HG03097 (cell line): Measurements from ENCODE around the gene PCDH9.
A peak's percentile ranks its signal among the peaks of the same experiment; 100 is the strongest.
"Not testable (repeated sequence)": the region's sequence is repeated elsewhere in the genome, so short reads cannot be mapped to it uniquely, and the experiment has no call there.

Experiments
- ATAC-seq: cut with Tn5 transposase; IDR thresholded peaks from one replicate; pipeline ENCODE4 v1.9.1; 2021; ENCODE audit not compliant: unreplicated experiment, low FRiP score

The PCDH9 gene

DNA sequence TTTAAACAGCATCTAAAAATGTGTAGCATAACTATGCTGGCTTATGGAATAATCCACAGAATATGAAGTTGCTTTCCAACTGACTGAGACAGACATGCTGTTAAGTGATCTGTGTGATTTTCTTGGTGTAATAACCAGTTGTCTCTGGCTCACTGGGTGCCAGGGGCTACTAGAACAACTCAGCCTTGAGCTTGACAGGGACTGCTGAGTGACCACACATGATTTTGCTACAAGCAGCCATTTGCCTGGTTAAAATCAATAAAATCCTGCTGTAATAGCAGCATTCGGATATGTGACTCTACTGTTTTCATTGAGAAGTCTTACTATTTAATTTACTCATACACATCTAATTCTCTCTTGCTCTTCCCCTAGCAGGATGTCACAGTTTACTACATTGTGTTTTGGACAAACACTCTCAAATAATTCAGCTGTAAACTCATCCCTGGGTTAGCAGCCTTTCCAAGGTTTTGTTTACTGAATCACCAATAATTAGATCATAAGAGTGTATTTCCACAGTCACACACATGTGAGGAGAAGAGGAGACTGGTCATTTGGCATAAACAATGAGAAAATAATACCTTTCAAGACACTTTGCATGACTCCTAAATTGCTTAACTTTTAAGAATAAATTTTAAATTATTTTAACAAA, 426.2 kb downstream of the PCDH9 start:
- no peak for ATAC-seq

DNA sequence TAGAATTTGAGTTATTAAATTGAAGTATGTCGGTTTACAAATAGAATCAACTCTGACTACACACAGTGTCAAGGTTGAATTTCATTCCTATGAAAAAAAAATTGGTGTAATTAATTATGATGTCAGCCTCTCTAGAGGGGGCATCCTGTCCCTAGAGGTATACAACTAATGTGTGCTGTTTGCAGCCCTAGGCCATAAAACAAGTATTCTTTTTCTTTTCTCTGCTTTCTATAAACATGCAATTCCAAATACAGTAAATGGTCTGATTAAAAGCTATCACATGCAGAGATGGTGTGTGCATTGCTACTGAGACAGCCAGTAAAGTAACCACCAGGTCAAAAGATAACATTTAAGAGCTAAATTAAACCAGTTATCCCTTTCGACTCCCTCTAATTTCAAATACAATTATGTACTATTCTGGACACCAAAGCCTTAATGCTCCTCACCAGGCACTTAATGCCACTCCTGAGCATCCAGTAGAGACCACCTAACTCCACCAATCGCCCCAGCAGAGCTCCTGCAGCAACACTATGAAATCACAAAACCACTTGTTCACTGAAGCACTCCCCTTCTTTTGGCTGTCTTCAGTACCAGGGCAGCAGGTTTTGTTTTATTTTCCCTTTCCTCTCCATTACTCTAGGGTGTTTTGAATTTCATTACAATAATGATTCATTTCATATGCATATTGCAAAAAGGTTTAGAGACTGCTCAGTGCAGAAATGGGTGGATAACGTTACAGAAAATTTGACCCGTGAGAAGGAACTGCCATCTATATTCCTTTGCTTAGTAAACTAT, 426.9 kb downstream of the PCDH9 start:
- ATAC-seq, result no peak

DNA sequence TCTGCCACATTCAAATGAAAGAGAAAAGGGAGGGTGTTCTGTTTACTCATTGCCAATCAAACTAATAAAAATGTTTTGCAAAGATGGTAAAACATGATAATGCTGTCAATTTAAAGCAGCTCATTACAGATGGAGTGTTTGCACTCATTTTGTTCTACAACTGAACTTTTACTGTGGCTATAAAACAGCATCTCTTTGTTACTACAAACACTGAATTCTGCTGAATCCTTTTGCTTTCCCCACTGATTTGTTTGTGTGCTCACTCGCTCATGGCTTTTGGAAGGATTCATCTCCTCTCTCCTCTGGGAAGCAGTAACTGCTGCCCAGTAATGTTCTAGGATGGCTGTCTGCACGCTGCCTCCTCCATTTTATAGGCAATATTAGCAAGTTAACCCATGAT, 434.5 kb downstream of the PCDH9 start:
- no peak for ATAC-seq

DNA sequence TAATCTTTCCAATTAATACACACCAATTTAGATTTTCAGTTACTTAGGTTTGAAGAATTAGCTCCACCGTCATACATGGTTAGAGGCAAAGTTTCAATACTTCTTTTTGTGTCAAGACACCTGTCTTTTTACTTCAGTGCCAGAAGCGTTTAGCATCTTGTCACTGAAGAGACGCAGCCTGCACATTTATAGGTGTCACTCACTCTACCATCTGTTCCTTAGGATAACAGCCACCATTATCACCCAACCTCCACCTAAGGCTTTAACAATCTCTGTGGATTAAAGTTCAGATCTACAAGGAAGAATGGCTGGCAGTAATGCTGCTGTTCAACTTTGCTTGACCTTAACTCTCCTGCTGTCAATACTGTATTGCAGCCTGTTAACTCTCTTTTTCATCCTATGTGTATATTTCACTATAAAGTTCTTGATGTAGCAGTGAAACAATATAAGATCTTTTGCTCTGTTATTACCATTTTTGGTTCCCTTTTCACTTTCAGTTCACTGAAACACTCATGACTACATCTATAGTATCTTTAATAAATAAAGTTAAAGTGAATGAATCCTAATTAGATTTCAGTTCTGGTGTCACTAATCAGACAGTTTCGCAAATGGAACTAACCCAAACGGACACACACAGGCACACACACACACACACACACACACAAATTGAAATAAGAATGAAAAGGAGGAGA, 435.6 kb downstream of the PCDH9 start:
- ATAC-seq, result peak; percentile 59

DNA sequence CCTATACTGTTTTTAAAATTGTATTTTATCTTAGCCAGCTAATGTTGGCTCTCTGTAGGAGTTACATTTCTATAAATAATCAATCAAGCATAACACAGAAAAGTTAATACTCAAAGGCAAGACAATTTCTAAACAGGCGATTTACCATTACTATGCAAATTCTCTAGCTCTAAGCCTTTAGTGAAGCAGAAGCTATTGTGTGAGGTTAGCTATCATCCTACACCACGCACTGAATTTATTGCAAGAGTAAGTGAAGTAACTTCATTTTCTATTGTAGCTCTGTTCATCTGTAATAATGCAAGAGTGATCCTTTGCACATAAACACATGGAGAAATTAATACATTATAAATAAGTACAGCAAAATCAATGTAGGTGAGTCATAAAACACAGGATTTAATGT, 439.3 kb downstream of the PCDH9 start:
- ATAC-seq, result no peak

DNA sequence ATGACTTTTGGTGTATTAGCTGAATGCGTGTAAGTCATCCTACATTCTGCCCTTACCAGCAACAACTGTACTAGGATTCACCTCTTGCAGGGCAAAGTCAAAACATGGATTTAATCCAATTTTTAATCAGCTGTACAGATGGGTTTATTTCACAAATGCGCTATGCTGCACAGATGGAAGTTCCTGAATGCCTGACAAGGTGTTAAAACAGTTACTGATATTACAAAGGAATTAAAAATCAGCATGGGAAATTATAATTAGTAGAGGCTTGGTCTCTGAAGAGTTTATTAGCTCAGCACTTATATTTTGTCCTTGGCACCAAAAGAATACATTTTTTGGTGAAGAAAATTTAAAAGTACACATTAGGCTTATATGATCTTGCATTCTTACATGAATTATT, 448.9 kb downstream of the PCDH9 start:
- ATAC-seq, result no peak

DNA sequence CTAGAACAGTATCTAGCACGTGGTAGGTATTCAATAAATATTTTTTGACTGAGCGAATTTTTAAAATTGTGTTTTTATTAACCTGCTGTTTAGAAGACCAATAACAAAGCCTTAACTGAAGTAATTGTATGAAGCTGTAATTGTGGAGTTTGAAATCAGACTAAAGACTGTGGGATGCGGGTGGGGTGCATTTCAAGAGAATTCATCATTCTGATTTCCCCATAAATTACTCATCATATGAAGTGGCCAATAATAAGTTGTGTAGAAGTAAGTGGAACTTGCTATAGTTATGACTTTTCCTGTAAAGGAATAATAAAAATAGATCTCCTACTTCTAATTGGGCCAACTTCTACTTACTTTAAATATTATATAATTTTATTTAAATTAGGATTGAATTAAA, 449.3 kb downstream of the PCDH9 start:
- ATAC-seq, result no peak

DNA sequence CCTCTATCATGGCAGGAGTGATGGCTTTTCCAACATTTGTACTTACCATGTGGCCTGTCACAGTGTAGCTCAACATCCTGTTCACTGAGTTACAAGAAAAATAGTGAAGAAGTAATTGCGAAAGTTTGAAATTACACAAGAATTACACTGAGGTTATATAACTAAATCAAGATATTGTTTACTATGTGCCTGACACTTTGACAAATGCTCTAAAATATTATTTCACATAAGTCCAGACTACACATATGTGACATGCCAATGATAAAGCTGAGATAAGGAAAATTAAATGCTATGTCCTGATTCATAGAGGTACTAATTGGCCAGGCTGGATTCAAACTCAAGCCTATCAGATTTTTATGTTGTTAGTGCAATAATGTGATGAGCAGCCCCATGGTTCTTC, 451.7 kb downstream of the PCDH9 start:
- no peak for ATAC-seq

DNA sequence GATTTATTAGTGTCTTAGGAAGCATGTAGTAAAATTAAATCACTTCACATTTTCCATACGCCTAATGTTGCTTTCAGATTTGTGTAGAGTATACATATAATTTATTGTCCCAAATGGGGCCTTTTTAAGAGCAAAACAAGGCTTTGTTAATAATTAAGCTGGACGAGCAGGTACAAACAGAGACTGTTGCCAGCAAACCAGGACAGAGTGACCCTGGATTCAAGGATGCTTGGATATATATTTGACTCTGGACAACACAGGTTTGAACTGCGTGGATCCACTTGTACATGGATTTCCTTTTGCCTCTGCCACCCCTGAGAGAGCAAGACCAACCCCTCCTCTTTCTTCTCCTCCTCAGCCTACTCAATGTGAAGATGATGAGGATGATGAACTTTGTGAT, 454.9 kb downstream of the PCDH9 start:
- no peak for ATAC-seq

DNA sequence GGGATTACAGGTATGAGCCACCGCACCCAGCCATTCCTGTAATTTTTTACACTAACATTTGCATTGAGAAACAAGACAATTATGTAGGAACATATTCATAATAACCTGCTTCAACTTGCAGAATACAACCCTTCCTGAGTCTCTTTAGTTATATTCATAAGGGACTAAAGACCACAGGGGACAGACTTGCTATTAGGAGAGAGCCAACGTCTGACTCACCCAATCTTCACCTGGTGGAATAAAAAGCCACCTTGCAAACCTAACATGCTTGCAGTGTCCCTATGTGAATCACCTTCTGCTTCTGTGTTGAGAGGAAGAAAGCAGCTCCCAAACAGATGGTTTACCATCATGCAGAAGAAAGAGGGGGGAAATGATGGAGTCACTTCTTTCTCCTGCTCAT, 456.1 kb downstream of the PCDH9 start:
- no peak for ATAC-seq

DNA sequence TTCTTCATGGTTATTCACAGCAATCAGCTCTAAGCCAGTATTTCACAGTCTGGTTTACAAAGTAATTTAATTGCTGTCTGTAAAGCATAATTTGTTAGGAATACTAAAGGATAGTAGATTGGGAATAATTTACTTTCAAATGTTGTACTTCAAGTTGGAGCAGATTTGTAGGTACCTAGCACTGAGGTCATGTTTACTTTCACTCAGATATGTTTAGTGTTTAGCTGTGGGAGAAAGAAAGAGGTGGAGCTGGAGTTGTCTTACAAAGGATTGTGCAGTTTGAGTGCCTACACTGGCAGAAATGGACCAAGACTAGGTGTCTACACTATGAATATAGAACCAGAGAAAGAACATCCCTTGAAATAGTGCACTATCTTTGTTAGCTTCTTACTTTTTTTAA, 464.6 kb downstream of the PCDH9 start:
- no peak for ATAC-seq

DNA sequence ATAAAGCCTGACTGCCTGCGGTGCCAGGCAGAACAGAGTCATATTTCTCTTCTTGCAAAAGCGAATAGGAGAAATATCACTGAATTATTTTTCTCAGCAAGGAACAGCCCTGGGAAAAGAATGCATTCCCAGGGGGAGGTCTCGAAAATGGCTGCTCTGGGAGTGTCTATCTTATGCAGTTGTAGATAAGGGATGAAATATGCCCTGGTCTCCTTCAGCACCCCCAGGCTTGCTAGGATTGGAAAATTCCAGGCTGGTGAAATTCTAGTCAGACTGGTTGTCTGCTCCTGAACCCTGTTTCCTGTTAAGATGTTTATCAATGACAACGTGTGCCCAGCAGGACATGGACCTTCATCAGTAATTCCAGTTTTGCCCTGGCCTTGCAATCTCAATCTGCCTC, 469.5 kb downstream of the PCDH9 start:
- ATAC-seq, result not testable (repeated sequence)

DNA sequence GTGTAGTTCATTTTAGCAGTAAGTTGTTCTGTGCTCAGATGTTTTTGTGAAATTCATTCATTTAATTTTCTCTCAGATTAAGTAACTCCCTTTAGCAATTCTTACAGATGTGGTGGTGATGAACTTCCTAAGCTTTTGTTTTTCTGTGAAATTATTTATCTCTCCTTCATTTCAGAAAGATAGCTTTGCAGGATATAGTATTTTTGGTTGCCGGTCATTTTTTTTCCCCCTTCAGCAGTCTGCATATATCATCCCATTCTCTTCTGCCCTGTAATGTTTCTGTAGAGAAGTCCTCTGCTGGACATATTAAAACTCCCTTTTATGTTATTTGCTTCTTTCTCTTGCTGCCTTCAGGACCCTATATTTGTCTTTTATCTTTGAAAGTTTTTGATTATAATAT, 470.2 kb downstream of the PCDH9 start:
- no peak for ATAC-seq

DNA sequence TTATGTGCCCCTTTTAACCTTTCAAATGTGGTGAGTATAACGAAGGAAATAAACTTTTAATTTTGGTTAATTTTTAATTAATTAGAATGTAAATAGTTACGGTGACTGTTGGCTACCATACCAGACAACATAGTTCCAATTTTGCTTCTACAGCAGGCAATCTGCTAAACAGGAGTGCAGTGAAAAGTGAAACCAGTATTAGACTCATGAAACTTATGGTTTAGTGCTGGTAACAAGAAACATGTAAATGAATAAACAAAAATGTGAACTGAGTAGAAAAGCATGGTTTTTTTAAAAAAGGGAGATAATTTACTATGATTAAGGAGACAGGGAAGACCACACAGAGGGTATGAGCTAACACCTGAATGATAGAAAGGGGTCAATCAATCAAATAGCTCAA, 478.4 kb downstream of the PCDH9 start:
- peak; percentile 87 for ATAC-seq

DNA sequence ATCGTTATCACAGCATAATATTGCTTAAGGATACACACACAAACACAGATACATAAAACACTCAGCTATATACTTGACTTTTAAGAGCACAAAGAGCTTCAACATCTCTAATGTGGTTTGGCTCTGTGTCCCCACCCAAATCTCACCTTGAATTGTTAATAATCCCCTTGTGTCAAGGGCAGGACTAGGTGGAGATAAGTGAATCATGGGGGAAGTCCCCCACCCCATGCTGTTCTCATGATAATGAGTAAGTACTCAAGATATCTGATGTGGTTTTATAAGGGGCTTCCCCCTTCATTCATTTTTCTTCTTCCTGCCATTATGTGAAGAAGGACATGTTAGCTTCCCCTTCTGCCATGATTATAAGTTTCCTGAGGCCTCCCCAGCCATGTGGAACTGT, 481.4 kb downstream of the PCDH9 start:
- no peak for ATAC-seq

DNA sequence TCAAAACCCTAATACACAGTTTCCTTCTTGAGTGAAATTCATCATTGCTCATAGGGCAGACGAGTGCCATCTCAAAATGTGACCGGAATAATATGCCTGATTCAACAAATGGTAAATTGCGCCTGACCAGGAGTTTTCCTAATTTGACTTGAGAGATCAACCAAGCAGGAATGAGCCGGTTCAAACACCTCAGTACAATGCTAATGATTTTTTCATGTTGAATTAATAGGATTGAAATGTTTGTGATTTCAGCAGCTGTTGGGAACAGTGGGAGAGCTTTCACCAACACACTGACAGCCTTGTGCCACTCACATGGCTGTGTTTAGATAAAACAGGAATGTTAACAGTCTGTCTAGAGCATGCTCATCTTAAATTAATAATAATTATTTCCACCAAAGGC, 484.8 kb downstream of the PCDH9 start:
- ATAC-seq, result no peak

DNA sequence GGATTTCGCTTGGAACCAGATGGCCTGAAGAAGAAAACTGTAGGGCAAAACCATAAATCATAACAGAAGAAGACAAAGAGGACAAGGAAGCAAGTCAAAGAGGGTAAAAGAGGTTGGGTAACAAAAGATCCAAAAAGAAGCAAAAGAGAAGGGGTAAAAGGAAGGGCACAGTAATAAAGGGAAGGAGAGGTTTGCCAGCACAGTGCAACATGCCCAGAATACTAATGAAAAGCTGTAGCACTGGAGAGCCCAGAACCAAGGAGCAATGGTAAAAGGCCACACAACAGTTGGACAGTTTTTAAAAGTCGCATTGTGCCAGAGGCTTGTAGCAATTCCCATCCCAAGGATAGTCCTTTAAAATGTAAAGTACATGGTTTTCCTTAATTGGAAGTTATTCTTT, 506.6 kb downstream of the PCDH9 start:
- no peak for ATAC-seq

DNA sequence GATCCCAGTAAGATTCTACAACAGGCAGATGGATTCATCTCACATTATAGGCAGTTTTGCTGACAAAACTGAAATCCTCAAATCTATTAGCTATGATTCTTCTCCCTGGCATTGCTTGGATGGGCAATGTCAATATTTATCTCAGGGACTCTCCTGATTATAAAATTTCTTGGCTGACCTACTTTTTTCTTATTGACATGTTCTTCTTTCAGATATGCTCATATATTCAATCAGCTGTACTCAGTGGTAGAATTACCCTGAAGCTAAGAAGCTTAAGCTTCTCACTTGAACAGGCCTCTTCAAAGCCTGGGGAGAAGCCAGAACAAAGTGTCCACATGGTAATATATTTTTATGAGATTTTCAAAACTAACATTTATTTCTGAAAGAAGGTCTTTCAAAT, 513.6 kb downstream of the PCDH9 start:
- ATAC-seq, result no peak

DNA sequence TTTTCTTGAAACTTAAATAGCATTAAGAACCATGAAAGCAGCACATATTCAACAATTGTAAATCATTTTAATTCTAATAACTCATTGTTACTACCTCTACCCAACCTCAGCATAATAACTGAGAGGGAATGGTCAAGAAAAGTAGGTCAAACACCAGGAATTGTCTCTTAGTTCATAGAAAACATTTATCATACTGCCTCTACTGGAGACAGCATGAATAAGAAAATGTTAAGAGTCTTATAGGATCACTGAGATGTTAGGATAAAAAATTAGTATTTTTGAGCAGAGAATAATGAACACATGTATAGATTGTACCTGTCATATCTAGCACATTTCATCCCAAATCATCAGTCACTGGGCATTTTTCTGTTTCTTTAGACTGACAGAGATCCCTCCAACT, 515.3 kb downstream of the PCDH9 start:
- no peak for ATAC-seq

DNA sequence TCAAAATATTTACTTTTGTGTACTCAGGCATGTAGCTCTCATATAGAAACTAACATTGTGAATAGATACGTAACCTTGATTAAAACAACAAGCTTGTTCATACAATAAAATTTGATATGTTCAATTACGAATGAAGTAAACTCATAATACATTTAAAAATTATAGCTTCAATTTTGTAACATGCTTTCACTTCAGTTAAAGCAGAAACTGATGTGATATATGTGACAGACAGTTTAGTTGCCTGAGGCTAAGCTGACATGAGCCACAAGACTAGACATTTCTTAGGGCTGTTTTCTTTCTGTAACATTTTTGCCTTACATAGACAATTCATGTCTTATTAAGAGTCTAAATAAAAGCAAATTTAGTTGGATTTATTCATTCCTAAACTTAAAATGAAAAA, 526.0 kb downstream of the PCDH9 start:
- ATAC-seq, result no peak

DNA sequence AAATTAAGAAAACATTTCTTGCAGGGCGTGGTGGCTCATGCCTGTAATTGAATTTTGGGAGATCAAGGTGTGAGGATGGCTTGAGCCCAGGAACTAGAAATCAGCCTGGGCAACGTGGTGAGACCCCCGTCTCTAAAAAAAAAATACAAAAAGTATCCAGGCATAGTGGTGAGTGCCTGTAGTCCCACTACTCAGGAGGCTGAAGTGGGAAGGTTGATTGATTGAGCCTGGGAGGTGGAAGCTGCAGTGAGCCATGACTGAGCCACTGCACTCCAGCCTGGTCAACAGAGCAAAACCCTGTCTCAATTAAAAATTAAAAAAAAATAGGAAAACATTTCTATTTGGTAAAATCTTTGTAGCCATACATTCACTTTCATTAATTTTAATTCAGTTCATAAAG, 526.5 kb downstream of the PCDH9 start:
- ATAC-seq, result no peak

DNA sequence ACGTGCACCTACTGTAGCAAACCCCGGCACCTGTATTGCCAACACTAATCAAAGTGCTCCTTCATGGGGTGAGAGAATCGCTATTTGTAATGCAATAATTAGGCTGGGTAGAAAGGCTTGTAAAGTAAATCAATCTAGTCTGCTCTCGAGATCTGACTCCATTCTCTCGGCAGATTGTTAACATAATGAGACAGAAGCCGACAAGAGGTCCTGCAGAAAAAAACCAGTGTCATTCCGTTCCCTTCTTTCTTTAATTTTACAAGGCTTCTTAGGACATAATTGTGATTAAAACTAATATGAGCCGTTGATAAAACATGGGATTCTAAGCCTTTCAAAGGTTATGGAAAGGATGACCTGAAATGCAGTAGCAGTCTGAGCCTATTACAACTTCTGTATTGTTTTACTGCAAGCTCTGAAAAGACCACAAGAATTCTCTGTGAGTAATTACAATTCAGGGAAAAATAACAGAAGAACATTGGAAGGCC, 530.0 kb downstream of the PCDH9 start:
- ATAC-seq, result no peak
